B cell (primary cell): Measurements from ENCODE around the gene PIBF1. TPM values are rescaled to one million over a fixed set of nuclear protein-coding genes. Genes with fewer than 3 reads are reported as not detected.

Experiments used
- ATAC-seq: fragments of 200-7000 bp; cut with Tn5 transposase; one replicate; pipeline ENCODE4 v1.10.0; 2021; ENCODE audit warnings: low read depth, mild to moderate bottlenecking, moderate number of reproducible peaks, moderate library complexity
- CTCF ChIA-PET: fragments of 350-600 bp; sonication (Branson Sonifier 250); formaldehyde crosslinking; loops from one replicate; lab custom pipeline; 2021; ENCODE audit warnings: antibody characterized with exemption, inconsistent platforms; lab: Charles Lee
- POLR2A ChIA-PET: fragments of 350-600 bp; sonication (Branson Sonifier 250); formaldehyde crosslinking; loops from one replicate; lab custom pipeline; 2021; ENCODE audit warnings: antibody characterized with exemption; lab: Charles Lee
- DNase-seq: peaks from one replicate; pipeline ENCODE4 v3.0.0; 2013
- H2AFZ ChIP-seq: 2 replicates; pipeline ENCODE4 v1.6.1; 2012; ENCODE audit warnings: mild to moderate bottlenecking, low read depth, low read length; ENCODE audit not compliant: insufficient read depth, poor library complexity, severe bottlenecking
- H3K27ac ChIP-seq, 2 donors: 1 replicate in 1 of 2; 2 replicates in 1 of 2; pipeline ENCODE4 v1.5.1; 2012 to 2013; ENCODE audit warnings: low read length in 2 of 2, mild to moderate bottlenecking in 2 of 2, moderate library complexity in 1 of 2
- H3K27me3 ChIP-seq, 4 experiments: fragments of 200-600 bp in 1 of 4; sonication (generic) in 1 of 4; replicated peaks in 1 of 4; 1 replicate in 2 of 4; 2 replicates in 2 of 4; pipeline versions ENCODE4 v1.6.1 to v1.7.0; 2013 to 2016; ENCODE audit warnings: low read length in 3 of 4, mild to moderate bottlenecking in 2 of 4, mixed read lengths in 1 of 4, moderate library complexity in 1 of 4; ENCODE audit not compliant: insufficient read depth in 4 of 4, control insufficient read depth in 3 of 4; ENCODE audit errors: control extremely low read depth in 1 of 4
- H3K36me3 ChIP-seq, 2 experiments: replicated peaks in 1 of 2; 1 replicate in 1 of 2; 2 replicates in 1 of 2; pipeline versions ENCODE4 v1.6.1 to v1.7.1; 2013; ENCODE audit warnings: low read length in 1 of 2; ENCODE audit not compliant: insufficient read depth in 2 of 2, control insufficient read depth in 1 of 2; ENCODE audit errors: control extremely low read depth in 1 of 2, extremely low read depth in 1 of 2
- H3K4me1 ChIP-seq, 2 donors: fragments of 200-600 bp in 1 of 2; sonication (generic) in 1 of 2; 1 replicate in 1 of 2; 2 replicates in 1 of 2; pipeline versions ENCODE4 v1.5.1 to v1.6.1; 2013 to 2017; ENCODE audit warnings: low read length in 2 of 2; ENCODE audit not compliant: control insufficient read depth in 2 of 2, insufficient read depth in 2 of 2
- H3K4me2 ChIP-seq: replicated peaks from 2 replicates; pipeline ENCODE3; 2012; ENCODE audit warnings: mild to moderate bottlenecking, low read depth, low read length; ENCODE audit not compliant: poor library complexity, severe bottlenecking
- H3K4me3 ChIP-seq, 5 experiments: fragments of 200-600 bp in 1 of 5; sonication (generic) in 1 of 5; 1 replicate in 3 of 5; 2 replicates in 2 of 5; pipeline versions ENCODE4 v1.5.1 to v1.7.0; 2011 to 2016; ENCODE audit warnings: low read length in 4 of 5, mild to moderate bottlenecking in 4 of 5, low read depth in 2 of 5, control low read depth in 1 of 5, moderate library complexity in 1 of 5; ENCODE audit not compliant: insufficient read depth in 1 of 5; ENCODE audit errors: control extremely low read depth in 1 of 5, extremely low read depth in 1 of 5
- H3K79me2 ChIP-seq: fragments of 200-600 bp; sonication (generic); one replicate; pipeline ENCODE4 v1.6.0; 2016; ENCODE audit warnings: low read length; ENCODE audit not compliant: control insufficient read depth, insufficient read depth
- H3K9ac ChIP-seq: fragments of 200-600 bp; sonication (generic); 2 replicates; pipeline ENCODE4 v1.6.1; 2017; ENCODE audit warnings: mild to moderate bottlenecking, low read length, moderate library complexity
- H3K9me3 ChIP-seq, 3 donors: one replicate each; pipeline versions ENCODE4 v1.6.1 to v1.7.1; 2013; ENCODE audit warnings: low read length in 2 of 3; ENCODE audit not compliant: control insufficient read depth in 2 of 3, insufficient read depth in 1 of 3; ENCODE audit errors: control extremely low read depth in 1 of 3
- H4K20me1 ChIP-seq: 2 replicates; pipeline ENCODE4 v1.6.0; 2012; ENCODE audit warnings: mild to moderate bottlenecking, low read length; ENCODE audit not compliant: insufficient read depth, control insufficient read depth, poor library complexity, severe bottlenecking
- H3K27ac Mint-ChIP-seq: one replicate; pipeline ENCODE4 v1.8.0; 2021; ENCODE audit warnings: mixed read lengths
- H3K27me3 Mint-ChIP-seq: one replicate; pipeline ENCODE4 v1.8.0; 2021; ENCODE audit warnings: mixed read lengths
- H3K4me1 Mint-ChIP-seq: one replicate; pipeline ENCODE4 v1.8.0; 2021; ENCODE audit warnings: mixed read lengths
- H3K4me3 Mint-ChIP-seq: one replicate; pipeline ENCODE4 v1.8.0; 2021; ENCODE audit warnings: mixed read lengths
- H3K9me3 Mint-ChIP-seq: one replicate; pipeline ENCODE4 v1.8.0; 2022; ENCODE audit warnings: mixed read lengths; ENCODE audit not compliant: insufficient read depth
- CTCF ChIP-seq: fragments of 200-600 bp; IDR thresholded peaks from one replicate; pipeline ENCODE4 v1.8.0; 2022; ENCODE audit warnings: antibody characterized with exemption, mild to moderate bottlenecking
- EZH2 ChIP-seq: IDR thresholded peaks from 2 replicates; pipeline ENCODE4 v1.6.1; 2012; ENCODE audit warnings: borderline replicate concordance, low read depth, mild to moderate bottlenecking, moderate library complexity, low read length; ENCODE audit not compliant: insufficient read depth, poor library complexity, severe bottlenecking
- WGBS: methylation state at CpG from one replicate; pipeline ENCODE4 v1.1.5; 2013; ENCODE audit warnings: missing lambda C conversion rate; ENCODE audit not compliant: insufficient coverage; 5-methylcytosine and 5-hydroxymethylcytosine counted together
- intact Hi-C: fragments of 100-400 bp; cut with micrococcal nuclease; formaldehyde crosslinking; loops from one replicate; pipeline ENCODE4 v1.10.0; 2022
- polyA plus RNA-seq: library from polyadenylated mRNA; depleted of rRNA; stranded (reverse); fragments of >200 nt; gene quantifications from 2 replicates; pipeline ENCODE4 v1.2.3, GENCODE V29; 2012
- total RNA-seq, 2 donors: library from RNA; stranded (reverse); fragments of 120-200 nt in 1 of 2; gene quantifications; 1 replicate in 1 of 2; 2 replicates in 1 of 2; pipeline versions ENCODE4 v1.2.3 to v1.2.4, GENCODE V29; 2013 to 2022

PIBF1 gene
- total and polyA plus RNA-seq, 2 donors (not counting 1 experiment from before 2014, with no cell fraction given): 4.5 to 43.1 TPM

DNA sequence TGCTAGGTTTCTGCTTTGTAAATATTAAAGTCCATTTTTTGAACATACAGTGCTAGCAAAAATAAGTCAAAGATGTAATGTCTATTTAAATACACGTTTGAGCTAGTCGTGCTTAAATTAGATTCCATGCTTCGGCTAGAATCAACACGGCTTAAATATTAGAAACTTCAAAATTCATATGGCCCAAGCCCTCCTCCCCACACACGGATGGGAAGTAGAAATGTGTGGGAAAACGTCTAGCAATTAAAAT lies 276.1 kb downstream of the PIBF1 start:
- intact Hi-C loops: loop anchor here (1.0 to 5.0 kb wide), 2 partner anchors 331 to 1229 kb away; partner anchors contain the start of genes BORA and MZT1
- ATAC-seq (no peak), DNase-seq (no peak)
- ChIA-PET CTCF (interaction anchor here (0.6 to 2.0 kb wide), 3 partner anchors 11 to 253 kb away, joined by 3 to 5 read pairs (median 4); no protein-coding TSS in a partner anchor), POLR2A (no interaction called here)
- Mint-ChIP-seq H3K27me3 (peaks cover 49% of the 10 kb centered on the region), H3K4me3 (peak overlapping the region; percentile 96), H3K4me1 (peaks cover 24% of the 10 kb centered on the region), H3K27ac (no peak overlapping the region), H3K9me3 (no peaks in the 10 kb centered on the region)
- Histone ChIP-seq H4K20me1 (no peaks in the 10 kb centered on the region), H3K36me3 (no peaks in the 10 kb centered on the region), H3K27ac (no peak overlapping the region), H3K9me3 (no peaks in the 10 kb centered on the region), H3K4me3 (peak overlapping the region in 1 of 5 experiments; percentile 74), H3K79me2 (no peaks in the 10 kb centered on the region), H2AFZ (no peak overlapping the region), H3K4me1 (peaks cover 15 to 18% of the 10 kb centered on the region in 2 donors), H3K4me2 (peak overlapping the region; percentile 79), H3K9ac (no peak overlapping the region), H3K27me3 (peaks cover 3 to 35% (median 30%) of the 10 kb centered on the region in 4 experiments)
- TF ChIP-seq CTCF (no peak), EZH2 (no peak)
- no CpG with 5 or more reads among the region's 6 CpGs for WGBS

- H3K4me1 ChIP-seq: peaks cover 15 to 18% of the 10 kb centered on the region in 2 donors
- H3K27me3 ChIP-seq: peaks cover 3 to 35% (median 30%) of the 10 kb centered on the region in 4 experiments
- peak overlapping the region; percentile 50 to 74 (median 59) for H3K4me3 ChIP-seq
- peak overlapping the region; percentile 61 for H3K9ac ChIP-seq
- WGBS: 1% methylated on average over 7 of the region's 8 CpGs
- peak overlapping the region; percentile 80 for H2AFZ ChIP-seq
- no peaks in the 10 kb centered on the region for H4K20me1 ChIP-seq
- ChIA-PET POLR2A (no interaction called here), CTCF (interaction anchor here (0.6 to 2.0 kb wide), 3 partner anchors 12 to 253 kb away, joined by 3 to 5 read pairs (median 4); no protein-coding TSS in a partner anchor)
- H3K27ac ChIP-seq: no peak overlapping the region
- intact Hi-C loops: loop anchor here (1.0 to 5.0 kb wide), 2 partner anchors 331 to 1229 kb away; partner anchors contain the start of genes BORA and MZT1
- no peaks in the 10 kb centered on the region for H3K36me3 ChIP-seq
- H3K4me2 ChIP-seq: peak overlapping the region; percentile 79
- Mint-ChIP-seq H3K4me1 (peaks cover 24% of the 10 kb centered on the region), H3K27ac (peak overlapping the region; percentile 87), H3K4me3 (peak overlapping the region; percentile 96), H3K9me3 (no peaks in the 10 kb centered on the region), H3K27me3 (peaks cover 46% of the 10 kb centered on the region)
- DNase-seq: no peak
- H3K9me3 ChIP-seq: no peaks in the 10 kb centered on the region
- TF ChIP-seq CTCF: no peak
- no peak for TF ChIP-seq EZH2
- no peaks in the 10 kb centered on the region for H3K79me2 ChIP-seq
- ATAC-seq: peak; percentile 1
Observed at GRCh38 chr13:73058432-73058735, 276.5 kb downstream of the PIBF1 start.
